Keratinocyte (primary cell): ENCODE measurements around the gene SLC2A11.

Source experiments
- CTCF ChIP-seq, 3 experiments: IDR thresholded peaks in 1 of 3; conservative IDR thresholded peaks in 1 of 3; optimal IDR thresholded peaks in 1 of 3; 2 replicates in 2 of 3; 3 replicates in 1 of 3; pipeline versions ENCODE3 to v1.5.1; 2011; ENCODE audit warnings: low read length in 3 of 3, mild to moderate bottlenecking in 3 of 3, moderate library complexity in 2 of 3, control low read depth in 1 of 3, inconsistent platforms in 1 of 3; ENCODE audit not compliant: insufficient read depth in 2 of 3; ENCODE audit errors: extremely low read depth in 1 of 3
- EZH2 ChIP-seq: IDR thresholded peaks from one replicate; pipeline ENCODE4 v1.6.1; 2012; ENCODE audit warnings: inconsistent platforms, mild to moderate bottlenecking, low read length, moderate library complexity

- no peak for TF ChIP-seq CTCF (optimal IDR thresholded peaks at IDR 0.05 in 1 of 3, IDR thresholded peaks at IDR 0.05 in 1 of 3, conservative IDR thresholded peaks at IDR 0.05 in 1 of 3; ENCODE audit: extremely low read depth in 1 of 3, insufficient read depth in 2 of 3, low read length in 3 of 3)
- TF ChIP-seq EZH2, result no peak
These were observed 45.8 kb downstream of the SLC2A11 start for GRCh38 chr22:23903328-23903971.
